Lower lobe of right lung (tissue), 2 donors: ENCODE results near the gene SNX24. TPM values are rescaled to one million over a fixed set of nuclear protein-coding genes. Genes with fewer than 3 reads are reported as not detected.

Source experiments
- ATAC-seq, 2 donors: fragments of 200-7000 bp; cut with Tn5 transposase; one replicate each; pipeline ENCODE4 v1.9.1; 2020 to 2022; ENCODE audit warnings: mild to moderate bottlenecking in 2 of 2, moderate library complexity in 2 of 2
- DNase-seq: peaks from one replicate; pipeline ENCODE4 v3.0.0-alpha.2; 2020
- H3K27ac ChIP-seq: fragments of 200-600 bp; one replicate; pipeline ENCODE4 v1.8.0; 2022
- H3K27me3 ChIP-seq: fragments of 200-600 bp; one replicate; pipeline ENCODE4 v1.8.0; 2022; ENCODE audit warnings: low read depth
- H3K36me3 ChIP-seq: fragments of 200-600 bp; one replicate; pipeline ENCODE4 v1.8.0; 2022; ENCODE audit warnings: mild to moderate bottlenecking
- H3K4me1 ChIP-seq: fragments of 200-600 bp; one replicate; pipeline ENCODE4 v1.8.0; 2022
- H3K4me3 ChIP-seq: fragments of 200-600 bp; one replicate; pipeline ENCODE4 v1.8.0; 2022; ENCODE audit warnings: mild to moderate bottlenecking
- H3K9me3 ChIP-seq: fragments of 200-600 bp; one replicate; pipeline ENCODE4 v1.8.0; 2022
- intact Hi-C: fragments of 100-400 bp; cut with DNase I; formaldehyde crosslinking; loops from one replicate; pipeline ENCODE4 v1.11.0; 2022
- total RNA-seq: library from RNA; stranded (reverse); fragmentation: NEBNext Ultra II Directional; extraction: Animal tissue kit (Norgen Biotek cat#: 25700); gene quantifications from one replicate; pipeline ENCODE4 v1.2.1, GENCODE V29; 2021
- TF ChIP-seq, protein P1 (sequence below): fragments of 200-600 bp; IDR thresholded peaks from one replicate; pipeline ENCODE4 v1.8.0; 2022; ENCODE audit warnings: antibody characterized with exemption, mild to moderate bottlenecking
- donor health status: DM: no; HTN: yes; CAD: no; lungs with severe emphysema.

SNX24 gene
- total RNA-seq, 1 donor from 2014 or later = 26.7 TPM

DNA sequence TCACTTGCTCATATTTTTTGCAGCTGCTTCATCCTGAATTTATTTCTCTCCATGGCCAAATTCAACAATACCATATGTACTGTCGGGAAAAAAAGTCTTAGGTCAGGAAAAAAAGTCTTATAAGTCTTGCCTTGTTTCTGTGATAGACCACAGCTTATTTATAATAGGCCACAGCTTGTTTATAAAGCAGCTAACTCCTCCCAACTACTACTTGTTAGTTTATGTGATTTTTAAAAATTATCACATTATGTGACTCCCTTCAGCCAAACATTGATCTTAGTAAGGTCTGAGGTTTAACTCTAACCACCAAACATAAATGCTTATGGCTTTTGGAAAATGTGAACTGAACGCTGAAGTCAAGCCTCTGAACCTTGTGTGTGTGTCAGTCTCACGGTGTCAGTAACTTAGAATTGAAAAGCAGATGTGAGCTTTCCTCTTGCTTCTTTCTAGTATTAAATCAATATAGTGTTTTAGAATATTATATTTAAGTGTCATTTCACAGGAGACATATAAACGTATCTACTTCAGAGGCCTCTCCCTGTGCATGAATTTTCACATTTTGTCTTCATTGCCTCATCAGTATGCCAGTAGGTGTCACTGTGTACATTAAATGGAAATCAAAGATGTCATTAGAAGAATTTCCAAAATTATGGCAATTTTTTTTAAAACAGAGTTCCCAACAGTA is 51.3 kb downstream of the SNX24 start:
- no peaks in the 10 kb centered on the region for H3K36me3 ChIP-seq
- TF ChIP-seq, protein P1, sequence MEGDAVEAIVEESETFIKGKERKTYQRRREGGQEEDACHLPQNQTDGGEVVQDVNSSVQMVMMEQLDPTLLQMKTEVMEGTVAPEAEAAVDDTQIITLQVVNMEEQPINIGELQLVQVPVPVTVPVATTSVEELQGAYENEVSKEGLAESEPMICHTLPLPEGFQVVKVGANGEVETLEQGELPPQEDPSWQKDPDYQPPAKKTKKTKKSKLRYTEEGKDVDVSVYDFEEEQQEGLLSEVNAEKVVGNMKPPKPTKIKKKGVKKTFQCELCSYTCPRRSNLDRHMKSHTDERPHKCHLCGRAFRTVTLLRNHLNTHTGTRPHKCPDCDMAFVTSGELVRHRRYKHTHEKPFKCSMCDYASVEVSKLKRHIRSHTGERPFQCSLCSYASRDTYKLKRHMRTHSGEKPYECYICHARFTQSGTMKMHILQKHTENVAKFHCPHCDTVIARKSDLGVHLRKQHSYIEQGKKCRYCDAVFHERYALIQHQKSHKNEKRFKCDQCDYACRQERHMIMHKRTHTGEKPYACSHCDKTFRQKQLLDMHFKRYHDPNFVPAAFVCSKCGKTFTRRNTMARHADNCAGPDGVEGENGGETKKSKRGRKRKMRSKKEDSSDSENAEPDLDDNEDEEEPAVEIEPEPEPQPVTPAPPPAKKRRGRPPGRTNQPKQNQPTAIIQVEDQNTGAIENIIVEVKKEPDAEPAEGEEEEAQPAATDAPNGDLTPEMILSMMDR = peak; percentile 57
- intact Hi-C loops = no loop called here
- H3K9me3 ChIP-seq = no peaks in the 10 kb centered on the region
- no peak overlapping the region for H3K4me3 ChIP-seq
- ATAC-seq (no peak), DNase-seq (no peak)
- H3K27me3 ChIP-seq = no peaks in the 10 kb centered on the region
- H3K4me1 ChIP-seq = no peaks in the 10 kb centered on the region
- H3K27ac ChIP-seq = no peak overlapping the region

DNA sequence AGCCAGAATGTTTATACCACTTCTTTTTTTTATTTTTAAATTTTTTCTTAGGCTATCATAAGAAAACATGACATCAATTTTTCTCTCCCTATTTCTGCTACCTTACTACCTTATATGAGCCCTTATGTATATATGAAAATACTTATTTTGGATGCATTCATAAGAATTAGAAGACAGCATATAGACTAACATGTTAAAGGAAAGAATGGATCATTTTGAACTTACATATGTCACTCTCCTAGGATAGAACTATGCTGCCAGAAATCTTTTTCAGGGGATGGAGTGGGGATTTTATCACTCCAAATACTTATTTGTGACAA is 51.8 kb downstream of the SNX24 start:
- intact Hi-C loops = no loop called here
- TF ChIP-seq, protein P1 = no peak
- Histone ChIP-seq H3K4me3 (no peak overlapping the region), H3K4me1 (no peaks in the 10 kb centered on the region), H3K27ac (no peak overlapping the region), H3K9me3 (no peaks in the 10 kb centered on the region), H3K27me3 (no peaks in the 10 kb centered on the region), H3K36me3 (no peaks in the 10 kb centered on the region)
- ATAC-seq (no peak), DNase-seq (no peak)

GRCh38 chr5:122901346-122901745 is 55.9 kb downstream of the SNX24 start:
- no peak for ATAC-seq
- intact Hi-C loops = no loop called here
- Histone ChIP-seq H3K27me3 (no peaks in the 10 kb centered on the region), H3K36me3 (no peaks in the 10 kb centered on the region), H3K9me3 (no peaks in the 10 kb centered on the region), H3K4me3 (no peak overlapping the region), H3K27ac (no peak overlapping the region), H3K4me1 (peaks cover 3% of the 10 kb centered on the region)
- TF ChIP-seq, protein P1 = no peak
- DNase-seq = no peak

DNA sequence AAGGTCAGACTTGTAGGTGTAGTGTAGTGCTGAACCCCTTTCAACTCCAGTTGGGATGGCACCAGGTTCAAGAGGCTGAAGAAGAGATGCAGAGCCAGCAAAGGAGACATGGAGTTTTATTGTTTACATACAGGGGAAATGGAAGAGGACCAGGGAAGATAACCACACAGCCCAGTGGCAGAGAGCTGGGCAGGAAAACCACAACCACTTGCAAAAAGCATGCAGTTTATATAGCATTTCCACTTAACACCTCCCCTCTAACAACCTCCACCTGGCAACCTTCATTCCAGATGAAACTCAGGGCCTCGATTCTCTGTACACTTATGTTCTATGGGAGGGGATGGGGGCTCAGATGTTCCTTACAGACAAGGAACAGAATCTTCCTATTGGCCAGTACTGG is 56.9 kb downstream of the SNX24 start:
- ATAC-seq (no peak), DNase-seq (no peak)
- Histone ChIP-seq H3K4me3 (no peak overlapping the region), H3K36me3 (no peaks in the 10 kb centered on the region), H3K27ac (no peak overlapping the region), H3K9me3 (no peaks in the 10 kb centered on the region), H3K27me3 (no peaks in the 10 kb centered on the region), H3K4me1 (peaks cover 4% of the 10 kb centered on the region)
- TF ChIP-seq, protein P1 = no peak
- intact Hi-C loops = no loop called here

GRCh38 chr5:122906768-122907167 is 61.4 kb downstream of the SNX24 start:
- peak in 1 of 2 donors; percentile 15 for ATAC-seq

More at GRCh38 chr5:122906768-122907167, 61.4 kb downstream of the SNX24 start:
- TF ChIP-seq, protein P1 = no peak
- no peaks in the 10 kb centered on the region for H3K9me3 ChIP-seq
- H3K27ac ChIP-seq = no peak overlapping the region
- H3K27me3 ChIP-seq = no peaks in the 10 kb centered on the region
- no peak for DNase-seq
- H3K4me1 ChIP-seq = peaks cover 4% of the 10 kb centered on the region
- H3K4me3 ChIP-seq = no peak overlapping the region
- H3K36me3 ChIP-seq = no peaks in the 10 kb centered on the region
- intact Hi-C loops = no loop called here
